ENCODE results near the gene CUBN. TPM values are rescaled to one million over a fixed set of nuclear protein-coding genes. Genes with fewer than 3 reads are reported as not detected.
A peak's percentile ranks its signal among the peaks of the same experiment; 100 is the strongest.

CUBN gene
- total RNA-seq, 2 donors from 2014 or later, result 0.75 to 1.3 TPM

DNA sequence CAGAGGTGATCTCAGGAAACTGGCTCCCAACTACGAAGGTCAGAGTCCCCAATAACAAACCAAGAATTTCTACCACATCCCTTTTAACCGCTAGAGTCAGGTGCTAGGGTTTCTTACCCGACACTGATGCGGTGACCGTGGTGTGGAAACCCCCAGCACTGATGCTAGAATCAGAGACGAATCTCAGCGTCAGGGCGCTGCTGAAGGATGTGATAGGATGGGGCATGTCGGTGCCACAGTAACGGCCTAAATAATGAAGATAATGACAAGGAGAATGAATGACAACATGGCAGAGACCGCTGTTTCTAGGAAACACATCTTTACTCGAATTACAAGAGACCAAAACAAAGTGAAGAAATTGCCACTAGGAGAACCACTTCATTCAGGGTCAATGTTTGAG is 181.2 kb downstream of the CUBN start:
- no peaks in the 10 kb centered on the region for H3K36me3 Mint-ChIP-seq (ENCODE audit: low read depth)
- Histone ChIP-seq H3K9me3 (ENCODE audit: control insufficient read depth, low read length) (no peaks in the 10 kb centered on the region), H3K4me3 (ENCODE audit: low read length) (no peak overlapping the region), H3K27me3 (ENCODE audit: control insufficient read depth, insufficient read depth, low read length, poor library complexity, severe bottlenecking) (no peaks in the 10 kb centered on the region), H3K4me1 (ENCODE audit: control insufficient read depth, insufficient read depth, low read length) (peaks cover 14% of the 10 kb centered on the region), H3K27ac (ENCODE audit: low read depth, low read length) (no peak overlapping the region), H3K9ac (ENCODE audit: extremely low read depth, low read length, poor library complexity, severe bottlenecking) (no peak overlapping the region), H3K36me3 (ENCODE audit: control insufficient read depth, insufficient read depth, low read length) (no peaks in the 10 kb centered on the region)
- H3K27me3 Mint-ChIP-seq (ENCODE audit: insufficient read depth), result no peaks in the 10 kb centered on the region
- no peaks in the 10 kb centered on the region for H3K9me3 Mint-ChIP-seq
- H3K27ac Mint-ChIP-seq, result no peak overlapping the region
- 95 to 96% methylated on average over 9 to 12 of the region's 12 CpGs for WGBS, 2 experiments (ENCODE audit: insufficient coverage in 1 of 2, insufficient read length in 1 of 2)
- TF ChIP-seq, protein P1, sequence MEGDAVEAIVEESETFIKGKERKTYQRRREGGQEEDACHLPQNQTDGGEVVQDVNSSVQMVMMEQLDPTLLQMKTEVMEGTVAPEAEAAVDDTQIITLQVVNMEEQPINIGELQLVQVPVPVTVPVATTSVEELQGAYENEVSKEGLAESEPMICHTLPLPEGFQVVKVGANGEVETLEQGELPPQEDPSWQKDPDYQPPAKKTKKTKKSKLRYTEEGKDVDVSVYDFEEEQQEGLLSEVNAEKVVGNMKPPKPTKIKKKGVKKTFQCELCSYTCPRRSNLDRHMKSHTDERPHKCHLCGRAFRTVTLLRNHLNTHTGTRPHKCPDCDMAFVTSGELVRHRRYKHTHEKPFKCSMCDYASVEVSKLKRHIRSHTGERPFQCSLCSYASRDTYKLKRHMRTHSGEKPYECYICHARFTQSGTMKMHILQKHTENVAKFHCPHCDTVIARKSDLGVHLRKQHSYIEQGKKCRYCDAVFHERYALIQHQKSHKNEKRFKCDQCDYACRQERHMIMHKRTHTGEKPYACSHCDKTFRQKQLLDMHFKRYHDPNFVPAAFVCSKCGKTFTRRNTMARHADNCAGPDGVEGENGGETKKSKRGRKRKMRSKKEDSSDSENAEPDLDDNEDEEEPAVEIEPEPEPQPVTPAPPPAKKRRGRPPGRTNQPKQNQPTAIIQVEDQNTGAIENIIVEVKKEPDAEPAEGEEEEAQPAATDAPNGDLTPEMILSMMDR (conservative IDR thresholded peaks at IDR 0.05), result no peak
- H3K4me3 Mint-ChIP-seq, result no peak overlapping the region
- DNase-seq, result no peak
- peaks cover 17% of the 10 kb centered on the region for H3K4me1 Mint-ChIP-seq

DNA sequence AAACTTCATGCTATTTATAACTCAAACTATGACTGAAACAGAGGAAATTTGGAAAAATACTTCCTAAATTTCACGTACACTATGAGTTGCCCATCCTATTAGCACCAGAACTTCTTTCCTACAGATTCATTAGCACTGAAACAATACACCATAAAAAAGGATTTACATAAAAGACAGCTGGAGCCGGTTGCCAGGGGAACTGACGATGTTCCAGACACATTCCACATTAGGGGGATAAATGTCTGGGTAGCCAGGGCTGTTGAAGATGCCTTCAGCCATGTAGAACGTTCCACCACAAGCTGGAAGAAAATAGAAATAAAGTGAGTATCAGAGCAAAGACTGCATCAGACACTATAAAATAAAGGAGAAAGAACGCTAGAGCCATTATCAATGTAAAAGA is 182.5 kb downstream of the CUBN start:
- Histone ChIP-seq H3K4me3 (ENCODE audit: low read length) (no peak overlapping the region), H3K9ac (ENCODE audit: extremely low read depth, low read length, poor library complexity, severe bottlenecking) (no peak overlapping the region), H3K4me1 (ENCODE audit: control insufficient read depth, insufficient read depth, low read length) (peaks cover 14% of the 10 kb centered on the region), H3K9me3 (ENCODE audit: control insufficient read depth, low read length) (no peaks in the 10 kb centered on the region), H3K27me3 (ENCODE audit: control insufficient read depth, insufficient read depth, low read length, poor library complexity, severe bottlenecking) (no peaks in the 10 kb centered on the region), H3K27ac (ENCODE audit: low read depth, low read length) (peak overlapping the region; percentile 27), H3K36me3 (ENCODE audit: control insufficient read depth, insufficient read depth, low read length) (no peaks in the 10 kb centered on the region)
- H3K27me3 Mint-ChIP-seq (ENCODE audit: insufficient read depth), result no peaks in the 10 kb centered on the region
- 85 to 88% methylated on average over 3 to 4 of the region's 5 CpGs for WGBS, 2 experiments (ENCODE audit: insufficient coverage in 1 of 2, insufficient read length in 1 of 2)
- TF ChIP-seq, protein P1 (conservative IDR thresholded peaks at IDR 0.05), result no peak
- DNase-seq, result no peak
- no peak overlapping the region for H3K4me3 Mint-ChIP-seq
- H3K4me1 Mint-ChIP-seq, result peaks cover 14% of the 10 kb centered on the region
- no peaks in the 10 kb centered on the region for H3K36me3 Mint-ChIP-seq (ENCODE audit: low read depth)
- no peak overlapping the region for H3K27ac Mint-ChIP-seq
- H3K9me3 Mint-ChIP-seq, result no peaks in the 10 kb centered on the region

DNA sequence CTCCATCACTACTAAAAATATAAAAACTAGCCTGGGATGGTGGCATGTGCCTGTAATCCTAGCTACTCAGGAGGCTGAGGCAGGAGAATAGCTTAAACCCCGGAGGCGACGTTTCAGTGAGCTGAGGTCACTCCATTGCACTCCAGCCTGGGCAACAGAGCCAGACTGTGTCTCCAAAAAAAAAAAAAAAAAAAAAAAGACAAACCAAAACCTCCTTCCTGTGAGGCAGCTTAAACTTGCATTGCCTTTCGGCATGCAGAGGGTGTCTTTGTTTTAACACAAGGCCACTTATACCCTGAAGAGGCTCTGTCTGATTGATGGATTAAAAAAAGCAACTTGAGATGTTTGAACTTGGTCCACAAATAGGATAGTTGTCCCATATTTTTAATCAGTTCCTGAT is 184.0 kb downstream of the CUBN start:
- Mint-ChIP-seq H3K36me3 (ENCODE audit: low read depth) (no peaks in the 10 kb centered on the region), H3K27ac (no peak overlapping the region), H3K27me3 (ENCODE audit: insufficient read depth) (no peaks in the 10 kb centered on the region), H3K4me1 (peaks cover under 1% of the 10 kb centered on the region), H3K4me3 (no peak overlapping the region), H3K9me3 (no peaks in the 10 kb centered on the region)
- H3K36me3 ChIP-seq (ENCODE audit: control insufficient read depth, insufficient read depth, low read length), result no peaks in the 10 kb centered on the region
- DNase-seq, result no peak
- TF ChIP-seq, protein P1 (conservative IDR thresholded peaks at IDR 0.05), result no peak
- H3K9me3 ChIP-seq (ENCODE audit: control insufficient read depth, low read length), result no peaks in the 10 kb centered on the region
- no peak overlapping the region for H3K9ac ChIP-seq (ENCODE audit: extremely low read depth, low read length, poor library complexity, severe bottlenecking)
- no peak overlapping the region for H3K4me3 ChIP-seq (ENCODE audit: low read length)
- no peak overlapping the region for H3K27ac ChIP-seq (ENCODE audit: low read depth, low read length)
- peaks cover 2% of the 10 kb centered on the region for H3K4me1 ChIP-seq (ENCODE audit: control insufficient read depth, insufficient read depth, low read length)
- H3K27me3 ChIP-seq (ENCODE audit: control insufficient read depth, insufficient read depth, low read length, poor library complexity, severe bottlenecking), result no peaks in the 10 kb centered on the region
- WGBS, 2 experiments (ENCODE audit: insufficient coverage in 1 of 2, insufficient read length in 1 of 2), result 82 to 95% methylated on average over 4 of the region's 4 CpGs

Measured in endodermal cell (in vitro differentiated cells).